Tibial nerve (tissue), 4 donors: ENCODE results near the gene KRT77. TPM values are rescaled to one million over a fixed set of nuclear protein-coding genes. Genes with fewer than 3 reads are reported as not detected.

Experiments used
- DNase-seq, 2 donors: peaks; one replicate each; pipeline ENCODE4 v3.0.0-alpha.2; 2019; ENCODE audit warnings: low spot score in 2 of 2
- H3K27ac ChIP-seq, 4 donors: fragments of 200-600 bp; sonication (generic) in 3 of 4; one replicate each; pipeline ENCODE4 v1.5.1; 2017 to 2019; ENCODE audit warnings: mild to moderate bottlenecking in 1 of 4
- H3K27me3 ChIP-seq, 2 donors: fragments of 200-600 bp; sonication (generic) in 1 of 2; one replicate each; pipeline versions ENCODE4 v1.5.1 to v1.6.0; 2017 to 2019
- H3K36me3 ChIP-seq, 3 donors: fragments of 200-600 bp; sonication (generic); one replicate each; pipeline ENCODE4 v1.5.1; 2018 to 2019
- H3K4me1 ChIP-seq, 4 donors: fragments of 200-600 bp; sonication (generic) in 3 of 4; one replicate each; pipeline ENCODE4 v1.5.1; 2017 to 2019
- H3K4me3 ChIP-seq, 4 donors: fragments of 200-600 bp; sonication (generic) in 3 of 4; one replicate each; pipeline ENCODE4 v1.5.1; 2017 to 2019; ENCODE audit warnings: mild to moderate bottlenecking in 1 of 4, moderate library complexity in 1 of 4
- H3K9me3 ChIP-seq, 4 donors: fragments of 200-600 bp; sonication (generic) in 3 of 4; one replicate each; pipeline ENCODE4 v1.5.1; 2017 to 2019
- EP300 ChIP-seq, 2 donors: sonication (generic); formaldehyde crosslinking; IDR thresholded peaks; one replicate each; pipeline ENCODE4 v1.6.1; 2017; ENCODE audit warnings: antibody characterized with exemption in 2 of 2, mild to moderate bottlenecking in 1 of 2
- POLR2A ChIP-seq, 2 donors: fragments of 450-650 bp; IDR thresholded peaks; one replicate each; pipeline ENCODE4 v1.6.1; 2017; ENCODE audit warnings: antibody characterized with exemption in 2 of 2, mild to moderate bottlenecking in 2 of 2, moderate library complexity in 2 of 2
- WGBS, 2 donors: methylation state at CpG; one replicate each; pipeline ENCODE4 v1.1.5; 2018; 5-methylcytosine and 5-hydroxymethylcytosine counted together
- total RNA-seq, 4 donors: library from RNA; depleted of rRNA; stranded (reverse); fragments of >200 nt; gene quantifications; one replicate each; pipeline ENCODE4 v1.1.0, GENCODE V29; 2016
- TF ChIP-seq, protein P1 (sequence below), 5 experiments: fragments of 200-600 bp in 3 of 5; fragments of 450-650 bp in 2 of 5; sonication (generic) in 3 of 5; IDR thresholded peaks; one replicate each; pipeline ENCODE4 v1.5.1; 2016 to 2019; ENCODE audit warnings: antibody characterized with exemption in 5 of 5, mild to moderate bottlenecking in 3 of 5, moderate library complexity in 2 of 5

Gene KRT77
- total RNA-seq, 4 donors from 2014 or later, result not detected

GRCh38 chr12:52726451-52726850 is 23.1 kb upstream of the KRT77 start:
- Histone ChIP-seq H3K4me1 (no peaks in the 10 kb centered on the region), H3K36me3 (no peaks in the 10 kb centered on the region), H3K4me3 (no peak overlapping the region), H3K9me3 (no peaks in the 10 kb centered on the region), H3K27me3 (no peaks in the 10 kb centered on the region), H3K27ac (no peak overlapping the region)
- TF ChIP-seq, protein P1, sequence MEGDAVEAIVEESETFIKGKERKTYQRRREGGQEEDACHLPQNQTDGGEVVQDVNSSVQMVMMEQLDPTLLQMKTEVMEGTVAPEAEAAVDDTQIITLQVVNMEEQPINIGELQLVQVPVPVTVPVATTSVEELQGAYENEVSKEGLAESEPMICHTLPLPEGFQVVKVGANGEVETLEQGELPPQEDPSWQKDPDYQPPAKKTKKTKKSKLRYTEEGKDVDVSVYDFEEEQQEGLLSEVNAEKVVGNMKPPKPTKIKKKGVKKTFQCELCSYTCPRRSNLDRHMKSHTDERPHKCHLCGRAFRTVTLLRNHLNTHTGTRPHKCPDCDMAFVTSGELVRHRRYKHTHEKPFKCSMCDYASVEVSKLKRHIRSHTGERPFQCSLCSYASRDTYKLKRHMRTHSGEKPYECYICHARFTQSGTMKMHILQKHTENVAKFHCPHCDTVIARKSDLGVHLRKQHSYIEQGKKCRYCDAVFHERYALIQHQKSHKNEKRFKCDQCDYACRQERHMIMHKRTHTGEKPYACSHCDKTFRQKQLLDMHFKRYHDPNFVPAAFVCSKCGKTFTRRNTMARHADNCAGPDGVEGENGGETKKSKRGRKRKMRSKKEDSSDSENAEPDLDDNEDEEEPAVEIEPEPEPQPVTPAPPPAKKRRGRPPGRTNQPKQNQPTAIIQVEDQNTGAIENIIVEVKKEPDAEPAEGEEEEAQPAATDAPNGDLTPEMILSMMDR (IDR thresholded peaks at IDR 0.05), result no peak
- TF ChIP-seq POLR2A (IDR thresholded peaks at IDR 0.05) (no peak), EP300 (IDR thresholded peaks at IDR 0.05) (no peak)
- 51 to 66% methylated on average over 2 of the region's 2 CpGs for WGBS, 2 donors
- DNase-seq, result no peak

GRCh38 chr12:52724384-52724783 is 21.1 kb upstream of the KRT77 start:
- WGBS, 2 donors, result 79 to 80% methylated on average over 2 to 3 of the region's 3 CpGs
- no peak for DNase-seq
- Histone ChIP-seq H3K4me1 (no peaks in the 10 kb centered on the region), H3K36me3 (no peaks in the 10 kb centered on the region), H3K27me3 (no peaks in the 10 kb centered on the region), H3K9me3 (no peaks in the 10 kb centered on the region), H3K27ac (no peak overlapping the region), H3K4me3 (no peak overlapping the region)
- TF ChIP-seq POLR2A (IDR thresholded peaks at IDR 0.05), result no peak
- TF ChIP-seq EP300 (IDR thresholded peaks at IDR 0.05), result no peak
- TF ChIP-seq, protein P1 (IDR thresholded peaks at IDR 0.05), result no peak

DNA sequence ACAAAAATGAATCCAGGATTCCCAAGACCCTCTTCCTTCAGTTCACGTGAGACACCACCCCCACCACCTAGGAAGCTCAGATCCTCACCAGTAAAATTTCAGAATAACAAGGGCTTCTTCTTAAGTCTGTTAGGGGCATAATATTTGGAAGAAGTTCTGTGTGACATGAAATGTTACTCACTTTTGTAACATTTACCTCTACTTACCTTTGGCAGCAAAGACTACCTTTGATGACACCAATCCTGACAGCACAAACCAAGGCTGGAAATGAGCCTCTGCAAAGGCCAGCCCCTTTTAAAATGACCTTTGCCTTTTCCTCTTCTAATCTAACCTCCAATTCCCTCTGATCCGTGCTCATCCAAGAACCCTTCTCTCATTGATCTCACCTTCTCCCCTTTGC is 19.4 kb upstream of the KRT77 start:
- 68 to 76% methylated on average over 2 of the region's 2 CpGs for WGBS, 2 donors

GRCh38 chr12:52721838-52722470 is 18.6 kb upstream of the KRT77 start:
- Histone ChIP-seq H3K36me3 (no peaks in the 10 kb centered on the region), H3K27me3 (no peaks in the 10 kb centered on the region), H3K27ac (no peak overlapping the region), H3K4me1 (no peaks in the 10 kb centered on the region), H3K9me3 (no peaks in the 10 kb centered on the region), H3K4me3 (no peak overlapping the region)
- WGBS, 2 donors, result 48 to 59% methylated on average over 3 of the region's 3 CpGs
- no peak for DNase-seq
- TF ChIP-seq EP300 (IDR thresholded peaks at IDR 0.05) (no peak), POLR2A (IDR thresholded peaks at IDR 0.05) (no peak)
- TF ChIP-seq, protein P1 (IDR thresholded peaks at IDR 0.05), result no peak

More for the DNA sequence above, 19.4 kb upstream of the KRT77 start:
- Histone ChIP-seq H3K4me3 (no peak overlapping the region), H3K27me3 (no peaks in the 10 kb centered on the region), H3K9me3 (no peaks in the 10 kb centered on the region), H3K27ac (no peak overlapping the region), H3K4me1 (no peaks in the 10 kb centered on the region), H3K36me3 (no peaks in the 10 kb centered on the region)
- DNase-seq, result no peak
- TF ChIP-seq, protein P1 (IDR thresholded peaks at IDR 0.05), result no peak
- TF ChIP-seq EP300 (IDR thresholded peaks at IDR 0.05) (no peak), POLR2A (IDR thresholded peaks at IDR 0.05) (no peak)

DNA sequence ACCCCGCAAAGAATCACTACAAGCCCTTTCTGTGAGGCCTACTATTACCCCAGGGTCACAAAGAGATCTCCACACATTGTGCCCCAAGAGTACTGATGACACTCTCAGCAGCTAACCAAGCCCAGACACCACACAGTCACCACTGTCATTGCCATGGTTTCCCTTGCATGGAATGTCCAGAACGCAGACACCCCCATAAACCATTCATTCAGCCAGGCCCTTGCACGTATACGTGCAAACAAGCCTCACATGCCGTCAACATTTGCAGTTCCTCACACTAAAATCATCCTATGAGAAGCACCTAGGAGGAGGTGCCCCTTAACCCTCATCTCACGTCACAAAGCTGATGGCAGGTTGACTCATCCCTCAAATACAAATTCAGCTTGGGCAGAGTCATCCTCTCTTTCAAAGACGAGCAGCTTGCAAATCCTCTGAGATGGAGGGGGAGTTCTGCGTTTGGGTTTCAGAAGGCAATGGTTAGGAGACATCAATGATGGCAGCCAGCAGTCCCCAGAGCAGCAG is 17.1 kb upstream of the KRT77 start:
- Histone ChIP-seq H3K4me1 (no peaks in the 10 kb centered on the region), H3K9me3 (no peaks in the 10 kb centered on the region), H3K4me3 (no peak overlapping the region), H3K36me3 (no peaks in the 10 kb centered on the region), H3K27ac (no peak overlapping the region), H3K27me3 (peaks cover 0 to 12% of the 10 kb centered on the region in 2 donors)
- no peak for DNase-seq
- 77 to 83% methylated on average over 8 of the region's 8 CpGs for WGBS, 2 donors
- TF ChIP-seq EP300 (IDR thresholded peaks at IDR 0.05) (no peak), POLR2A (IDR thresholded peaks at IDR 0.05) (no peak)
- TF ChIP-seq, protein P1 (IDR thresholded peaks at IDR 0.05), result no peak
